ENCODE data around the gene WNT5B. TPM values are rescaled to one million over a fixed set of nuclear protein-coding genes. Genes with fewer than 3 reads are reported as not detected.
A peak's percentile ranks its signal among the peaks of the same experiment; 100 is the strongest.

Gene WNT5B
- total and polyA plus RNA-seq, 9 of the 15 experiments (the other 6 are each of a cell fraction or from before 2014, with no cell fraction given), result 0.42 to 16.8 (median 5.4) TPM

- TF ChIP-seq SIRT6 (IDR thresholded peaks at IDR 0.05; ENCODE audit: low read depth, low read length) (no peak), MAFK (IDR thresholded peaks at IDR 0.05; ENCODE audit: low read length) (no peak), ZNF133 (CRISPR knock-in tag; IDR thresholded peaks at IDR 0.05) (no peak), SNIP1 (IDR thresholded peaks at IDR 0.05; ENCODE audit: low read depth) (no peak), KLF6 (CRISPR knock-in tag; IDR thresholded peaks at IDR 0.05; ENCODE audit: borderline replicate concordance) (no peak), HINFP (tag; conservative IDR thresholded peaks at IDR 0.05; ENCODE audit: low read depth) (no peak), ETV1 (tag; conservative IDR thresholded peaks at IDR 0.05; ENCODE audit: low read depth) (peak; percentile 46; the same call in 1 of the 2 replicates), RB1 (IDR thresholded peaks at IDR 0.05; ENCODE audit: low read depth) (no peak), ZNF398 (CRISPR knock-in tag; IDR thresholded peaks at IDR 0.05) (no peak), CUX1 (CRISPR knock-in tag; IDR thresholded peaks at IDR 0.05) (no peak), NR2C1 (IDR thresholded peaks at IDR 0.05) (no peak), NR2C1 (tag; IDR thresholded peaks at IDR 0.05) (no peak), HES1 (IDR thresholded peaks at IDR 0.05; ENCODE audit: low read depth) (no peak), TEAD1 (CRISPR knock-in tag; IDR thresholded peaks at IDR 0.05) (no peak), ZBTB1 (CRISPR knock-in tag; IDR thresholded peaks at IDR 0.05; ENCODE audit: borderline replicate concordance, low read depth) (no peak), PTRF (tag; IDR thresholded peaks at IDR 0.05) (no peak), ZNF695 (CRISPR knock-in tag; IDR thresholded peaks at IDR 0.05) (no peak), FOXA3 (CRISPR knock-in tag; conservative IDR thresholded peaks at IDR 0.05 in 1 of 2, IDR thresholded peaks at IDR 0.05 in 1 of 2) (no peak), HNRNPH1 (optimal IDR thresholded peaks at IDR 0.05; ENCODE audit: low read depth, low read length) (no peak)
Measured at GRCh38 chr12:1661553-1662335, 32.7 kb downstream of the WNT5B start (continued).

Measured in K562 (cell line).